ENCODE data around the gene ITGA11.

- no peak for TF ChIP-seq REST (IDR thresholded peaks at IDR 0.05; ENCODE audit: low read depth, low read length)
- TF ChIP-seq USF2 (IDR thresholded peaks at IDR 0.05; ENCODE audit: borderline replicate concordance, low read depth, low read length): no peak
- no peak for TF ChIP-seq GABPA (IDR thresholded peaks at IDR 0.05; ENCODE audit: low read depth)
- no peak for TF ChIP-seq CTCF (IDR thresholded peaks at IDR 0.05)
These were observed 151.0 kb downstream of the ITGA11 start for GRCh38 chr15:68281008-68281407.

Data from SK-N-SH (cell line).